ENCODE data around the gene TPRG1. TPM values are rescaled to one million over a fixed set of nuclear protein-coding genes. Genes with fewer than 3 reads are reported as not detected.

The TPRG1 gene
- total and polyA plus RNA-seq, 4 donors: 0.52 to 5.1 (median 1.0) TPM

DNA sequence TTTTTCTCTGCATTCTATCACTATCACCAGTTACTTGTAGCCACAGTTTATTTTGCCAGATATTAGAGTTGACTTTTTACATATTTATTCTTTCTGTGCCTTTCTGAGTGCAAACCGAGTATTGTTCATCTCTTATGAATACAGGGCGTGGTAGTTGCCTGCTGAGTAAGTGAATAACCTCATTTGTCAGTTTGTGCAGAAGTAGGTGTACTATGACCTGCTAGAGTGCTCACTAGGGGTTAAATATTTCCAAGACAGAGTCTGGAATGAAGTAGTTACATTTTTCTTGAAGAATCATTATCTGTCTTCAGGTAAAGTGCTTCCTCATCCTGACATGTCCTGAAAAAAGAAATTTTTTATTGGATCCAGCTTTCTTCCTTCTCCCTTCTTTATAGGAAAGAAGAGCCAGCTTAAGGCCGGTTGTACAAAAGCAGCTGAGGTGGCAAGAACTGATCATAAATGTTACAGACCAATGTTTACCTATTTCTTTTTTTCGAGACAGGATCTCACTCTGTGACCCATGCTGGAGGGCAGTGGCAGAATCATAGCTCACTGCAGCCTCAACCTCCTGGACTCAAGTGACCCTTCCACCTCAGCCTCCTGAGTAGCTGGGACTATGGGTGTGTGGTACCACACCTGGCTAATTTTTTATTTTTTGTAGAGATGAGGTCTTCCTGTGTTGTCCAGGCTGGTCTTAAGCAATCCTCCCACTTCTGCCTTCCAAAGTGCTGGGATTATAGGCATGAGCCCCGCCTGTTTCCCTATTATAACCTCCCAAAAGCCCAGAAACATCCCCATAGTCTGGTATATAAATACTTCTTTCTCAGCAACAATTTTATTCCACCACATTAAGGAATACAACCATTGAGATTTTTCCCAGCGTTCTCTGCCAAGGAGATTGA lies 182.5 kb downstream of the TPRG1 start:
- Histone ChIP-seq H3K9me3 (ENCODE audit: control insufficient read depth, insufficient read depth, low read length) (no peaks in the 10 kb centered on the region), H3K4me3 (ENCODE audit: low read depth, low read length) (no peak overlapping the region), H3K4me1 (ENCODE audit: control insufficient read depth, insufficient read depth, low read length) (no peaks in the 10 kb centered on the region), H3K36me3 (ENCODE audit: control insufficient read depth, insufficient read depth, low read length) (no peaks in the 10 kb centered on the region), H3K27ac (ENCODE audit: low read depth, low read length) (no peak overlapping the region), H3K27me3 (ENCODE audit: control insufficient read depth, insufficient read depth, low read length) (no peaks in the 10 kb centered on the region)
- DNase-seq (ENCODE audit: low read depth in 4 of 6, low spot score in 6 of 6): no peak
- WGBS (ENCODE audit: insufficient coverage): 90% methylated on average over 1 of the region's 6 CpGs

DNA sequence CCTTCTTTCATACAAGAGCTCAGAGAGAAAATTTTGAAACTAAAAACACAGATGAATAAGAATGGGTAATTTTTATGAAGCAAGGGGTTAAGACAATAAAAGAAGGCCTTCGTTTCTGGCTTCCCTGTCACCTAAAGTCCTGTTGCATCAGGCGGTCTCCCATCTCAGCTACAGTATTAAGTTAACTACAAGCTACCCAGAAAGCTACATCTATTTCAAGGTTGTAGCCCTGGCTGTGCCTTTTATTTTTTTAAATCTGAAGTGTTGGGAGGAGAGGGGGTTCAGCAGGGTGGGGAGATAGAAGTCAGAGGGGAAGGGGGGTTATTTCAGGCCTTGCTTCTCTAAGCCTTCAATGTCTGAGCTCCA lies 183.3 kb downstream of the TPRG1 start:
- Histone ChIP-seq H3K4me3 (ENCODE audit: low read depth, low read length) (no peak overlapping the region), H3K4me1 (ENCODE audit: control insufficient read depth, insufficient read depth, low read length) (no peaks in the 10 kb centered on the region), H3K27ac (ENCODE audit: low read depth, low read length) (no peak overlapping the region), H3K36me3 (ENCODE audit: control insufficient read depth, insufficient read depth, low read length) (no peaks in the 10 kb centered on the region), H3K9me3 (ENCODE audit: control insufficient read depth, insufficient read depth, low read length) (no peaks in the 10 kb centered on the region), H3K27me3 (ENCODE audit: control insufficient read depth, insufficient read depth, low read length) (no peaks in the 10 kb centered on the region)
- no peak for DNase-seq (ENCODE audit: low read depth in 4 of 6, low spot score in 6 of 6)
- WGBS (ENCODE audit: insufficient coverage): no CpG with 5 or more reads among the region's 2 CpGs

DNA sequence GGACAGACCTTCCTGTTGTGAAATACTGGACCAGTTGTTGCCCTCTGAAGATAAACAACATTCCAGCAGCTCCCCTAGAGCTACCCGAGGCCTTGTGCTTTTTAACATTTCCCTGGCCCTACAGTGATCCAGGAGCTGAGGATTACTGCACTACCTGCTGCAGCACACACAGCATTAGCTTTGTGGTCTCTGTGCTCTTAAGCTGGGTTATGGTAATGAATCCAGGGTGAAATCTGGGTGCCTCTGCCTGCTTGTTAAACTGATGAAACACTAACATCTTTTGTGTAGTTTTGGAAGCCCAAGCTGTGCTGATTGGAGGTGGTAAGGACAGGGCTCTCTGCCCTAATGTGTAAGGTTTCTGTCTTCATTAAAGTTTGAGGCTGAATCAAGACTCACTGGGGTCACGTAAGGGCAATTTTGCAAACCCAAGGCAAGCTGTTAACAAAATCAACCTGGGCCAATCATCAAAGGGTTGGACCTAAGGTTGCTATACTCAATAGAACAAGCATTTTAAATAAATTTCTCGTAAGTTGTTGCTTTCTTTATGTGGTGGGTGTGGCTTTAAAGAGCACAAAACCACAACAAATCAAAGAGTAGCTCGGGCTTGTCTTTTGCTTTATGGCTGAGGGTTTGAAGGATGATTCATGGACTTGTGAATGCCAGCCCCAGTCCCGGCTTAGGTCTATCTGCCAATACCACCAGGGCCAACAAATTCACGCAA lies 183.9 kb downstream of the TPRG1 start:
- H3K4me3 ChIP-seq (ENCODE audit: low read depth, low read length): no peak overlapping the region
- no peak for DNase-seq (ENCODE audit: low read depth in 4 of 6, low spot score in 6 of 6)
- no peaks in the 10 kb centered on the region for H3K27me3 ChIP-seq (ENCODE audit: control insufficient read depth, insufficient read depth, low read length)
- no peak overlapping the region for H3K27ac ChIP-seq (ENCODE audit: low read depth, low read length)
- H3K36me3 ChIP-seq (ENCODE audit: control insufficient read depth, insufficient read depth, low read length): no peaks in the 10 kb centered on the region
- WGBS (ENCODE audit: insufficient coverage): 58% methylated on average over 2 of the region's 6 CpGs
- H3K9me3 ChIP-seq (ENCODE audit: control insufficient read depth, insufficient read depth, low read length): no peaks in the 10 kb centered on the region
- no peaks in the 10 kb centered on the region for H3K4me1 ChIP-seq (ENCODE audit: control insufficient read depth, insufficient read depth, low read length)

DNA sequence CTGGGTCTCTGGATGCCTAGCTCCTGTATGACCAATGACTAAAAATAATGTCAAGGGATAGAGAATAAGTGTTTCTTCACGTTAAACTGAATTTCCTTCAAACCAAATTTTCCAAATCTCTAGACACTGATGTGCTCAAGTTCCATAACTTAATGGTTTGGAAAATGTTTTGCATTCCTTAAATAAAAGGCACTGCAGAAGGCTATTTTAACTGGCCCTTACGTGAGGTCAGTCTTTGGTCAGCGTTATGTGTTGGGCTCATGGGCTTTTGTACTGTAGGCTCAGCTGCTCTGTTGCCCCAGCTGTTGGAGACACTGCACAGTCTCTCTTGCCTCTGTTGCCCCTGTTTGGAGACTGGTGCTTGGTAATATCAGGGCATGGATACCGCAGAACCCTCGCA lies 188.5 kb downstream of the TPRG1 start:
- DNase-seq (ENCODE audit: low read depth in 4 of 6, low spot score in 6 of 6): no peak
- H3K9me3 ChIP-seq (ENCODE audit: control insufficient read depth, insufficient read depth, low read length): no peaks in the 10 kb centered on the region
- no peaks in the 10 kb centered on the region for H3K4me1 ChIP-seq (ENCODE audit: control insufficient read depth, insufficient read depth, low read length)
- H3K27ac ChIP-seq (ENCODE audit: low read depth, low read length): no peak overlapping the region
- no peaks in the 10 kb centered on the region for H3K27me3 ChIP-seq (ENCODE audit: control insufficient read depth, insufficient read depth, low read length)
- WGBS (ENCODE audit: insufficient coverage): 94% methylated on average over 4 of the region's 5 CpGs
- no peak overlapping the region for H3K4me3 ChIP-seq (ENCODE audit: low read depth, low read length)
- H3K36me3 ChIP-seq (ENCODE audit: control insufficient read depth, insufficient read depth, low read length): no peaks in the 10 kb centered on the region

DNA sequence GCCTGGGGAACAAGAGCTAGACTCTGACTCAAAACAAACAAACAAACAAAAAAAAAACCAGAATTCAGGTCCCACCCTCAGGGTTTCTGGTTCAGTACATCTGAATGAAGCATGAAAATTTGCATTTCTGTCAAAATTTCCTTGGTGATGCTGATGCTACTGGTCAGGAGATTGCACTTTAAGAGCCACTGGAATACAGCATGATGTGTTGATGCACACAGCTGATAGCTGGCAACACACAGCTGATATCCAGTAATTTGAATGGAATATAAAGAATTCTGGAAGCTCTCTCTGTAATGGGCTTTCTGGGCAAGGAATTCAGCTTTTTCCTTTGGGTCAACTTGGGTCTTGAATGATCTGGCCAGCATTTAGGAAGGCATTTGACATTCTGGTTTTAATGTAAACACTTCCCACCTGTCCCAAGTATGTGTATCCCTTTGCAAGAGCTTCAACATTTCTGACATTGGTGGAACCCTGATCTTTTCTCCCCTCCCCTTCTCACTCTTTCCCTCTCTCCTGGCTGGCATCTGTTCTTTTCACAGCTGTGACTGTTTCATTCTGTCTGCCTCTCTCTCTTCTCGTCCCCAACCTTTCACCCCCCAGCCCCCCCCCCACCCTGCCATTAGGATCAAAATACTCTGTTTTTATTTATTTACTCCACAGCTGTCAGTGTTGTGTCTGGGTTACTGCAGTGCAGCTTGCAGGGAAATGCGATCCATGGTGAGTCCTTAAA lies 189.5 kb downstream of the TPRG1 start:
- no peak for DNase-seq (ENCODE audit: low read depth in 4 of 6, low spot score in 6 of 6)
- Histone ChIP-seq H3K36me3 (ENCODE audit: control insufficient read depth, insufficient read depth, low read length) (no peaks in the 10 kb centered on the region), H3K27ac (ENCODE audit: low read depth, low read length) (no peak overlapping the region), H3K9me3 (ENCODE audit: control insufficient read depth, insufficient read depth, low read length) (no peaks in the 10 kb centered on the region), H3K4me3 (ENCODE audit: low read depth, low read length) (no peak overlapping the region), H3K27me3 (ENCODE audit: control insufficient read depth, insufficient read depth, low read length) (no peaks in the 10 kb centered on the region), H3K4me1 (ENCODE audit: control insufficient read depth, insufficient read depth, low read length) (no peaks in the 10 kb centered on the region)
- WGBS (ENCODE audit: insufficient coverage): no CpG with 5 or more reads among the region's 2 CpGs

DNA sequence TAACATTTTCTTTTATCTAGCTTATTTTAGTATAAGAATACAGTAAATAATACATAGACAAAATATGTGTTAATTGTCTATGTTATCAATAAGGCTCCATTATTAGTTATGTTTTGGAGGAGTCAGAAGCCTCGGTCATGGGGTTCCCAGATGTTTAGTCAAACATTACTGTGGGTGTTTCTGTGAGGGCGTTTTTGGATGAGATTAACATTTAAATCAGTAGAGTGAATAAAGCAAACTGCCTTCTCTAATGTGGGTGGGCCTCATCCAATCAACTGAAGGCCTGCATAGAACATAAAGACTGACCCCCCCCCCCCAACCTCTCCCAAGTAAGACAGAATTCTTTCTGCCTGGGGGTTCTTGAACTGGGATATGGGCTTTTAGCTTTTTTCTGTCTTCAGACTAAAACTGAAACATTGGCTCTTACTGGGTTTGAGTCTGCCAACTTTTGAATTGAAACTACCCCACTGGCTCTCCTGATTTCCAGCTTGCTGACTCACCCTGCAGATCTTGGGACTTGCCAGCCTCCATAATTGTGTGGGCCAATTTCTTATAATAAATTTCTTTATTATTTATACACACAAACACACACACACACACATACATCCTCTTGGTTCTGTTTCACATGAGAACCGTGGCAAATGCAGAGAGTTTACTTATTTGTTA lies 192.0 kb downstream of the TPRG1 start:
- H3K9me3 ChIP-seq (ENCODE audit: control insufficient read depth, insufficient read depth, low read length): no peaks in the 10 kb centered on the region
- WGBS (ENCODE audit: insufficient coverage): 83% methylated on average over 1 of the region's 3 CpGs
- DNase-seq (ENCODE audit: low read depth in 4 of 6, low spot score in 6 of 6): peak in 2 of 6 donors; percentile 28 to 36

DNA sequence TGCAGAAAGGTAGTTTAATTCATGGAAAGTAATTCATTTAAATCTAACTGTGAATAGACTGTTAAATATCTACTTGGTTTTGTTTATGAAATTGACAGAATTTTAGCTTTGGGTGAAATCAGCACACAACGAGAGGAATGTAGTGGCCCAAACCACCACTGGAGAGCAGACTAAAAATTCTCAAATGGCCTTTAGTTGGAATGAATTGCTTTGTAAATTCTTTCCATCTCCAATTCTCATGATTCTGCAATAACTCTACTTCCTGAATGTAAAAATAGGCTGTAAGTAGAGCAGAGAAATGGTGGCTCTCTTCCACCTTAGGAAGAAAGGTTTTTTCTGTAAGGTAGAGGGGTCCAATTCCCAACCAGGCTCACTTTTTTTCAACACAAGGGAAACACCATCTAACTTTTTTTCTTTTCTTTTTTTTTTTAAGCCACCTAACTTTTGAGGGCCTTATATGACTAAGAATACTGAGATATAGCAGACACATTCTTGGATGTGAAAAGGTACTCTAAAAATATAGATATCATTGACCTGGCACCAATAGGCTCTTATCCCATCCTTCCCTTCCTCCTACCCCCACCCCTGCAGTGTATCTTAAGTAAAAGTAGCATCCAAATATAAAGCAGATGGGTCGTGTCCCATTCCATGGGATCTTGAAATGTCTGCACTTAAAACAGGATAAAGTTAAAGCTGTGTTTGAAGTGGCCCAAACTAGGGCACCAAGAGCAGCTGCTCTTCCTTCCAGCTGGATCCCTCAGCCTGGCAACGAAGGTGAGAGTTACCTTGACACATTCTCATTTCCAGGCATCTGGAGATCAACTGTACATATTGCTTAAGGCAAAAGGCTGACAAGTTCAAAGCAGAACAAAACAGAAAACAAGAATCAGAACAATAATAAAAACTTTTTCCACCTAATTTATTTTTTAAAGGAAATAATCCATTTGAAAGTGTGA lies 194.1 kb downstream of the TPRG1 start:
- Histone ChIP-seq H3K4me1 (ENCODE audit: control insufficient read depth, insufficient read depth, low read length) (no peaks in the 10 kb centered on the region), H3K27me3 (ENCODE audit: control insufficient read depth, insufficient read depth, low read length) (no peaks in the 10 kb centered on the region), H3K36me3 (ENCODE audit: control insufficient read depth, insufficient read depth, low read length) (no peaks in the 10 kb centered on the region), H3K9me3 (ENCODE audit: control insufficient read depth, insufficient read depth, low read length) (no peaks in the 10 kb centered on the region), H3K4me3 (ENCODE audit: low read depth, low read length) (no peak overlapping the region), H3K27ac (ENCODE audit: low read depth, low read length) (no peak overlapping the region)
- DNase-seq (ENCODE audit: low read depth in 4 of 6, low spot score in 6 of 6): no peak
- no CpG with 5 or more reads among the region's 3 CpGs for WGBS (ENCODE audit: insufficient coverage)

More for the DNA sequence above, 192.0 kb downstream of the TPRG1 start:
- Histone ChIP-seq H3K27ac (ENCODE audit: low read depth, low read length) (no peak overlapping the region), H3K27me3 (ENCODE audit: control insufficient read depth, insufficient read depth, low read length) (no peaks in the 10 kb centered on the region), H3K4me3 (ENCODE audit: low read depth, low read length) (no peak overlapping the region), H3K36me3 (ENCODE audit: control insufficient read depth, insufficient read depth, low read length) (no peaks in the 10 kb centered on the region), H3K4me1 (ENCODE audit: control insufficient read depth, insufficient read depth, low read length) (no peaks in the 10 kb centered on the region)

DNA sequence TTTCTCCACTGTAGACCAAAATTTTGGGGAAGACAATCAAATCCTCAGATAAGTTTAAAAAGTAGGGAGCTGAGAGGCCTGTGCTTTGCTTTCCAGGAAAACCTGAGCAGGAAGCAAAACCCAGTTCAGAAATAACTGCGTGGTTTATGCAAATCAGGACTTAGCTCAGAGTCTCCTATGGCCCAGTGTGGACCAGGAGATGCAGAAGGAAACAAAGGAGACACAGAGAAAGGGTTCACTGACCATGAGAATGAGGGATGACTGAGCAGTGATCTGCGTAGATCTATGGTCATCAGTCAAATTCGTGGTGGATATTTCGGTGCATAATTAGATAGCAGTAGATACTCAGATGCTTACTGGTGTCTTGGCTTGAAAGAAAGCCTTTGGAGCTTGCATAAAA lies 196.6 kb downstream of the TPRG1 start:
- no peaks in the 10 kb centered on the region for H3K9me3 ChIP-seq (ENCODE audit: control insufficient read depth, insufficient read depth, low read length)
- H3K4me1 ChIP-seq (ENCODE audit: control insufficient read depth, insufficient read depth, low read length): no peaks in the 10 kb centered on the region
- no peaks in the 10 kb centered on the region for H3K36me3 ChIP-seq (ENCODE audit: control insufficient read depth, insufficient read depth, low read length)
- no peak for DNase-seq (ENCODE audit: low read depth in 4 of 6, low spot score in 6 of 6)
- no peak overlapping the region for H3K27ac ChIP-seq (ENCODE audit: low read depth, low read length)
- WGBS (ENCODE audit: insufficient coverage): 72% methylated on average over 4 of the region's 4 CpGs
- no peaks in the 10 kb centered on the region for H3K27me3 ChIP-seq (ENCODE audit: control insufficient read depth, insufficient read depth, low read length)
- H3K4me3 ChIP-seq (ENCODE audit: low read depth, low read length): no peak overlapping the region
